Measurements from ENCODE around the gene ALG8. TPM values are rescaled to one million over a fixed set of nuclear protein-coding genes. Genes with fewer than 3 reads are reported as not detected.
A peak's percentile ranks its signal among the peaks of the same experiment; 100 is the strongest.

ALG8 gene
- total and polyA plus RNA-seq, 2 experiments from 2014 or later, result 41.6 to 57.2 TPM

GRCh38 chr11:78140392-78141077 is 1.1 kb upstream of the ALG8 start:
- Histone ChIP-seq H3K9ac (peak overlapping the region; percentile 94), H3K9me2 (ENCODE audit: insufficient read depth) (no peaks in the 10 kb centered on the region), H3K4me3 (peak overlapping the region; percentile 92), H3K27me3 (replicated peaks; ENCODE audit: insufficient read depth) (no peaks in the 10 kb centered on the region), H3K79me2 (ENCODE audit: insufficient read depth) (peaks cover 53% of the 10 kb centered on the region), H3K4me1 (ENCODE audit: insufficient read depth) (peaks cover 11% of the 10 kb centered on the region), H3F3A (ENCODE audit: insufficient read depth) (no peaks in the 10 kb centered on the region), H3K36me3 (ENCODE audit: low read depth) (no peaks in the 10 kb centered on the region), H3K9me3 (ENCODE audit: low read depth) (no peaks in the 10 kb centered on the region), H4K20me1 (ENCODE audit: insufficient read depth) (no peaks in the 10 kb centered on the region), H3K27ac (0 out of 2 replicates have a peak overlapping the region, but pooled peaks have one; percentile 81), H2AFZ (peak overlapping the region; percentile 94), H3K4me2 (ENCODE audit: unreplicated experiment) (peak overlapping the region; percentile 87)
- WGBS, 2 experiments (ENCODE audit: low coverage in 1 of 2, low lambda C conversion rate in 2 of 2, missing lambda C conversion rate in 2 of 2), result 60 to 62% methylated on average over 17 of the region's 17 CpGs
- in situ Hi-C loops (cut with MboI), result loop anchor here (25.0 kb wide), 1 partner anchor 422 kb away; the partner anchor contains the start of gene NARS2
- peak; percentile 28 for DNase-seq
- TF ChIP-seq EZH2 (IDR thresholded peaks at IDR 0.05; ENCODE audit: insufficient read depth, poor library complexity, severe bottlenecking) (no peak), EZH2phosphoT487 (IDR thresholded peaks at IDR 0.05; ENCODE audit: insufficient read depth, low read depth) (no peak)

- Histone ChIP-seq H3K4me3 (peak overlapping the region; percentile 92), H3K9ac (peak overlapping the region; percentile 94), H3K27me3 (replicated peaks; ENCODE audit: insufficient read depth) (no peaks in the 10 kb centered on the region), H3K9me2 (ENCODE audit: insufficient read depth) (no peaks in the 10 kb centered on the region), H2AFZ (peak overlapping the region; percentile 94), H3K36me3 (ENCODE audit: low read depth) (no peaks in the 10 kb centered on the region), H3K79me2 (ENCODE audit: insufficient read depth) (peaks cover 70% of the 10 kb centered on the region), H3K9me3 (ENCODE audit: low read depth) (no peaks in the 10 kb centered on the region), H4K20me1 (ENCODE audit: insufficient read depth) (no peaks in the 10 kb centered on the region), H3K27ac (peak overlapping the region; percentile 81), H3K4me1 (ENCODE audit: insufficient read depth) (peaks cover 11% of the 10 kb centered on the region), H3F3A (ENCODE audit: insufficient read depth) (no peaks in the 10 kb centered on the region), H3K4me2 (ENCODE audit: unreplicated experiment) (peak overlapping the region; percentile 87)
- TF ChIP-seq EZH2 (IDR thresholded peaks at IDR 0.05; ENCODE audit: insufficient read depth, poor library complexity, severe bottlenecking), result no peak
- no peak for TF ChIP-seq EZH2phosphoT487 (IDR thresholded peaks at IDR 0.05; ENCODE audit: insufficient read depth, low read depth)
- in situ Hi-C loops (cut with MboI), result loop anchor here (25.0 kb wide), 1 partner anchor 423 kb away; the partner anchor contains the start of gene NARS2
- DNase-seq, result peak; percentile 67
- WGBS, 2 experiments (ENCODE audit: low coverage in 1 of 2, low lambda C conversion rate in 2 of 2, missing lambda C conversion rate in 2 of 2), result 24 to 25% methylated on average over 12 of the region's 12 CpGs
These were observed 568 bp downstream of the ALG8 start for GRCh38 chr11:78138694-78139421.

DNA sequence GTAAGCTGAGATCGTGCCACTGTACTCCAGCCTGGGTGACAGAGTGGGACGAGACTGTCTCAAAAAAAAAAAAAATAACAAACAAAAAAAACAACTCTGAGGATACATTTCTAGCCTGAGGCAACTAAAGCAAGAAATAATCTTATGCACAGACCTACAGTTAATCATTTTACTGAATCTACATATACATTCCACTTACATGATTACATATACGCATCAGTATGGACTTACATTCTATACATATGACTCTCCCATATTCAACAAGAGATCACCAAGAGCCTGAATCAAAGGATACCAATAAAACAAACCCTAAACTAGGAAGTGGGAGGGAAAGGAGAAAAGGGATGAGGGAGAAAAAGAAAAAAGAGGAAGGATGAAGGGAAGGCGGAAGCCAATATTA is 1.1 kb downstream of the ALG8 start:
- no peak for TF ChIP-seq EZH2phosphoT487 (IDR thresholded peaks at IDR 0.05; ENCODE audit: insufficient read depth, low read depth)
- no peak for TF ChIP-seq EZH2 (IDR thresholded peaks at IDR 0.05; ENCODE audit: insufficient read depth, poor library complexity, severe bottlenecking)

GRCh38 chr11:78132475-78132874 is 7.0 kb downstream of the ALG8 start:
- Histone ChIP-seq H3K36me3 (ENCODE audit: low read depth) (no peaks in the 10 kb centered on the region), H3F3A (ENCODE audit: insufficient read depth) (no peaks in the 10 kb centered on the region), H3K4me2 (ENCODE audit: unreplicated experiment) (no peak overlapping the region), H3K27ac (no peak overlapping the region), H3K27me3 (replicated peaks; ENCODE audit: insufficient read depth) (no peaks in the 10 kb centered on the region), H2AFZ (no peak overlapping the region), H4K20me1 (ENCODE audit: insufficient read depth) (no peaks in the 10 kb centered on the region), H3K9me3 (ENCODE audit: low read depth) (no peaks in the 10 kb centered on the region), H3K79me2 (ENCODE audit: insufficient read depth) (peaks cover 80% of the 10 kb centered on the region), H3K9ac (no peak overlapping the region), H3K9me2 (ENCODE audit: insufficient read depth) (no peaks in the 10 kb centered on the region), H3K4me1 (ENCODE audit: insufficient read depth) (no peaks in the 10 kb centered on the region), H3K4me3 (no peak overlapping the region)
- DNase-seq, result no peak
- 93 to 95% methylated on average over 2 of the region's 2 CpGs for WGBS, 2 experiments (ENCODE audit: low coverage in 1 of 2, low lambda C conversion rate in 2 of 2, missing lambda C conversion rate in 2 of 2)
- in situ Hi-C loops (cut with MboI), result loop anchor here (25.0 kb wide), 1 partner anchor 430 kb away; the partner anchor contains the start of gene NARS2
- TF ChIP-seq EZH2 (IDR thresholded peaks at IDR 0.05; ENCODE audit: insufficient read depth, poor library complexity, severe bottlenecking) (no peak), EZH2phosphoT487 (IDR thresholded peaks at IDR 0.05; ENCODE audit: insufficient read depth, low read depth) (no peak)

More for the DNA sequence above, 1.1 kb downstream of the ALG8 start:
- Histone ChIP-seq H3K36me3 (ENCODE audit: low read depth) (no peaks in the 10 kb centered on the region), H3K27me3 (replicated peaks; ENCODE audit: insufficient read depth) (no peaks in the 10 kb centered on the region), H3K9me3 (ENCODE audit: low read depth) (no peaks in the 10 kb centered on the region), H2AFZ (no peak overlapping the region), H3K4me2 (ENCODE audit: unreplicated experiment) (peak overlapping the region; percentile 87), H3F3A (ENCODE audit: insufficient read depth) (no peaks in the 10 kb centered on the region), H3K4me1 (ENCODE audit: insufficient read depth) (peaks cover 11% of the 10 kb centered on the region), H3K79me2 (ENCODE audit: insufficient read depth) (peaks cover 71% of the 10 kb centered on the region), H4K20me1 (ENCODE audit: insufficient read depth) (no peaks in the 10 kb centered on the region), H3K9me2 (ENCODE audit: insufficient read depth) (no peaks in the 10 kb centered on the region), H3K27ac (no peak overlapping the region), H3K9ac (no peak overlapping the region; the same call in 1 of the 2 replicates), H3K4me3 (peak overlapping the region; percentile 92)
- in situ Hi-C loops (cut with MboI), result loop anchor here (25.0 kb wide), 1 partner anchor 424 kb away; the partner anchor contains the start of gene NARS2
- peak; percentile 20 for DNase-seq
- WGBS, 2 experiments (ENCODE audit: low coverage in 1 of 2, low lambda C conversion rate in 2 of 2, missing lambda C conversion rate in 2 of 2), result 85 to 94% methylated on average over 4 of the region's 4 CpGs

Measured in GM23248 (cell line).